ENCODE data around the gene ZFYVE1.

- TF ChIP-seq CTCF (IDR thresholded peaks at IDR 0.05; ENCODE audit: insufficient read depth, low read length) (no peak), POLR2AphosphoS5 (IDR thresholded peaks at IDR 0.05; ENCODE audit: low read depth) (no peak)
These were observed 32.2 kb upstream of the ZFYVE1 start for GRCh38 chr14:73058922-73059673.

All from HL-60 (cell line).